OCI-LY3 (cell line): ENCODE data around the gene ROR1.

Source experiments
- EZH2phosphoT487 ChIP-seq: fragments of 200-600 bp; shearing (Covaris generic); IDR thresholded peaks from 2 replicates; pipeline ENCODE4 v1.6.1; 2018; ENCODE audit warnings: antibody characterized with exemption, mixed run types, low read depth
- TF ChIP-seq, protein P1 (sequence below): fragments of 200-600, 300-600 bp; sonication (generic); IDR thresholded peaks from 2 replicates; pipeline ENCODE4 v1.5.1; 2014; ENCODE audit warnings: antibody characterized with exemption, low read length, low read depth

DNA sequence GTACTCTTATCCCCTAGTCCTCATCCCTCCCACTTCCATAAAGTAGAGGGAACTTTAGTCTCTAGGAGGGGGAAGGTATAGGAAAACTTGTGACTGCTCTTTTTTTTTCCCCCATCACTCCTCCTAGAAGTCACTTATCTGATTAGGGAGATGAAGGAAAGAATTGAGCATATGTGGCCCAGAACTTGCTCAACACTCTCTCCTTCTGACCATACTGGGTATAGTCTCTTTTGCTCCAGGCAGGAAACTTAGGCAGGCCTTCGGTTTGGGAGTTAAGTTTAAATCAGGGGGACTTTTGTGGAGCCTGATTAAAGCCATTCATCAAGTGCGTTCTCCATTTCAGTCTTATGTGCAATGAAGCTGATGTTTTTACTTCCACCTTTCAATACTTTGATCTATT, 435.4 kb downstream of the ROR1 start:
- TF ChIP-seq, protein P1, sequence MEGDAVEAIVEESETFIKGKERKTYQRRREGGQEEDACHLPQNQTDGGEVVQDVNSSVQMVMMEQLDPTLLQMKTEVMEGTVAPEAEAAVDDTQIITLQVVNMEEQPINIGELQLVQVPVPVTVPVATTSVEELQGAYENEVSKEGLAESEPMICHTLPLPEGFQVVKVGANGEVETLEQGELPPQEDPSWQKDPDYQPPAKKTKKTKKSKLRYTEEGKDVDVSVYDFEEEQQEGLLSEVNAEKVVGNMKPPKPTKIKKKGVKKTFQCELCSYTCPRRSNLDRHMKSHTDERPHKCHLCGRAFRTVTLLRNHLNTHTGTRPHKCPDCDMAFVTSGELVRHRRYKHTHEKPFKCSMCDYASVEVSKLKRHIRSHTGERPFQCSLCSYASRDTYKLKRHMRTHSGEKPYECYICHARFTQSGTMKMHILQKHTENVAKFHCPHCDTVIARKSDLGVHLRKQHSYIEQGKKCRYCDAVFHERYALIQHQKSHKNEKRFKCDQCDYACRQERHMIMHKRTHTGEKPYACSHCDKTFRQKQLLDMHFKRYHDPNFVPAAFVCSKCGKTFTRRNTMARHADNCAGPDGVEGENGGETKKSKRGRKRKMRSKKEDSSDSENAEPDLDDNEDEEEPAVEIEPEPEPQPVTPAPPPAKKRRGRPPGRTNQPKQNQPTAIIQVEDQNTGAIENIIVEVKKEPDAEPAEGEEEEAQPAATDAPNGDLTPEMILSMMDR: no peak
- no peak for TF ChIP-seq EZH2phosphoT487
